ENCODE measurements around the gene TAS1R2. TPM values are rescaled to one million over a fixed set of nuclear protein-coding genes. Genes with fewer than 3 reads are reported as not detected.

Gene TAS1R2
- total and polyA plus RNA-seq, 2 of the 13 experiments (the other 11 are each of a cell fraction or from before 2014, with no cell fraction given) = not detected

DNA sequence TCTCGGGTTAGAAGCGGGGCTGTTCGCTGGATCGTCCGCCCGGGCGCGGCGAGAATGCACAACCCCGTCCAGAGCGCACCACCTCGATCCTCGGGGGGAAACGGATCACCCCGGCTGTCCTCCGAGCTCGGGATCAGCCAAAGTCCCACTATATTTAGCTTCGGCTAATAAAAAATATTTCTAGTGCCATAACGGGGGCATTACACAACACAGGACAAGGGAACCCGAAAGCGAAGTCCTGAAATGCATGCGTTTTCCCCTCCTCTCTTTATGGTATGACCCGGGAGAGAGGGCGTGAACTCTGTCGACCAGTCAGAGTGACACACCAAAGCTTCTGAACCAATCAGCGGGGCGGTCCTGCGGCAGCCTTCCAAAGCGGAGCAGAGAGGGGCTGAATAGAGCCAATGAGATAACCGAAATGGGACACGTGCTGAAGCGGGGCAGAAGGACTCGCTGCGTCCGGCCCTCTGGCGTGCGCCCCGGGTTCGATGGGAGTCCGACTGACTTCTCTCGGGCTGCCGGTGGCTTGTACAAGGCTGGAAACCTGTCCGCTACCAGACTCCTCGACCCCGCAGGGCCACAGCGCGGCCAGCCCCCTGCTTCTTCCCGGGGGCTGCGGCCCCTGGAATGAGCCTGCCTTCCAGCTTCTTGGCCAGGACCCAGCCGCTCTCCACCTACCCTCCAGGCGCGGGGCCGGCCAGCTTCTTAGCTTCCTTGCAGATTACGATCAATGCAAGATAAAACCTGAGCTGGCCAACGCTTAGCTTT, 43.2 kb upstream of the TAS1R2 start, which contains the start of gene ALDH4A1 (continued):
- peak; percentile 57; the same call in 1 of the 2 replicates for TF ChIP-seq SP4 (CRISPR knock-in tag; IDR thresholded peaks at IDR 0.05)
- peak; percentile 76; the same call in 1 of the 2 replicates for TF ChIP-seq GATAD1 (CRISPR knock-in tag; IDR thresholded peaks at IDR 0.05)
- no peak for TF ChIP-seq CERS6 (CRISPR knock-in tag; IDR thresholded peaks at IDR 0.05)
- TF ChIP-seq SOX5 (CRISPR knock-in tag; IDR thresholded peaks at IDR 0.05; ENCODE audit: borderline replicate concordance) = no peak
- peak; percentile 85; the same call in 1 of the 2 replicates for TF ChIP-seq ZFP82 (CRISPR knock-in tag; IDR thresholded peaks at IDR 0.05; ENCODE audit: borderline replicate concordance)
- peak; percentile 75; the same call in 1 of the 2 replicates for TF ChIP-seq MEIS1 (CRISPR knock-in tag; IDR thresholded peaks at IDR 0.05; ENCODE audit: borderline replicate concordance)
- TF ChIP-seq ZBED4 (CRISPR knock-in tag; IDR thresholded peaks at IDR 0.05; ENCODE audit: borderline replicate concordance) = peak; percentile 1; the same call in 1 of the 2 replicates
- TF ChIP-seq ARHGAP35 (CRISPR knock-in tag; IDR thresholded peaks at IDR 0.05; ENCODE audit: borderline replicate concordance) = peak; percentile 25; the same call in 1 of the 2 replicates
- TF ChIP-seq ZNF264 (CRISPR knock-in tag; IDR thresholded peaks at IDR 0.05) = peak; percentile 74; the same call in 1 of the 2 replicates
- peak; percentile 9 for TF ChIP-seq RBFOX2 (IDR thresholded peaks at IDR 0.05; ENCODE audit: low read depth, low read length)
- peak; percentile 52 for TF ChIP-seq ZNF883 (CRISPR knock-in tag; IDR thresholded peaks at IDR 0.05; ENCODE audit: not compliant biosample characterization)
- TF ChIP-seq DRAP1 (CRISPR knock-in tag; IDR thresholded peaks at IDR 0.05) = peak; percentile 82
- no peak for TF ChIP-seq ZSCAN25 (CRISPR knock-in tag; IDR thresholded peaks at IDR 0.05)
- no peak for TF ChIP-seq ZNF75D (CRISPR knock-in tag; IDR thresholded peaks at IDR 0.05; ENCODE audit: borderline replicate concordance)
- TF ChIP-seq, protein P1, sequence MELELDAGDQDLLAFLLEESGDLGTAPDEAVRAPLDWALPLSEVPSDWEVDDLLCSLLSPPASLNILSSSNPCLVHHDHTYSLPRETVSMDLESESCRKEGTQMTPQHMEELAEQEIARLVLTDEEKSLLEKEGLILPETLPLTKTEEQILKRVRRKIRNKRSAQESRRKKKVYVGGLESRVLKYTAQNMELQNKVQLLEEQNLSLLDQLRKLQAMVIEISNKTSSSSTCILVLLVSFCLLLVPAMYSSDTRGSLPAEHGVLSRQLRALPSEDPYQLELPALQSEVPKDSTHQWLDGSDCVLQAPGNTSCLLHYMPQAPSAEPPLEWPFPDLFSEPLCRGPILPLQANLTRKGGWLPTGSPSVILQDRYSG (CRISPR knock-in tag; IDR thresholded peaks at IDR 0.05) = no peak
- TF ChIP-seq, protein P2, sequence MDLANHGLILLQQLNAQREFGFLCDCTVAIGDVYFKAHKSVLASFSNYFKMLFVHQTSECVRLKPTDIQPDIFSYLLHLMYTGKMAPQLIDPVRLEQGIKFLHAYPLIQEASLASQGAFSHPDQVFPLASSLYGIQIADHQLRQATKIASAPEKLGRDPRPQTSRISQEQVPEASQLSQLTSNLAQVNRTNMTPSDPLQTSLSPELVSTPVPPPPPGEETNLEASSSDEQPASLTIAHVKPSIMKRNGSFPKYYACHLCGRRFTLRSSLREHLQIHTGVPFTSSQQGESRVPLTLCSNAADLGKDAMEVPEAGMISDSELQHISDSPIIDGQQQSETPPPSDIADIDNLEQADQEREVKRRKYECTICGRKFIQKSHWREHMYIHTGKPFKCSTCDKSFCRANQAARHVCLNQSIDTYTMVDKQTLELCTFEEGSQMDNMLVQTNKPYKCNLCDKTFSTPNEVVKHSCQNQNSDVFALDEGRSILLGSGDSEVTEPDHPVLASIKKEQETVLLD (CRISPR knock-in tag; IDR thresholded peaks at IDR 0.05; ENCODE audit: low read depth) = no peak
- TF ChIP-seq NFE2L1 (CRISPR knock-in tag; IDR thresholded peaks at IDR 0.05; ENCODE audit: borderline replicate concordance) = no peak
- peak; percentile 52; the same call in 1 of the 2 replicates for TF ChIP-seq IKZF5 (CRISPR knock-in tag; IDR thresholded peaks at IDR 0.05)
- no peak; the same call in 1 of the 2 replicates for TF ChIP-seq HMG20B (CRISPR knock-in tag; conservative IDR thresholded peaks at IDR 0.05)
- no peak for TF ChIP-seq ZNF329 (CRISPR knock-in tag; IDR thresholded peaks at IDR 0.05; ENCODE audit: low read depth)

Measured in HepG2 (cell line).